ENCODE results near the gene PTPRD. TPM values are rescaled to one million over a fixed set of nuclear protein-coding genes. Genes with fewer than 3 reads are reported as not detected.

Gene PTPRD
- total RNA-seq, 1 donor from 2014 or later, result 30.8 TPM

DNA sequence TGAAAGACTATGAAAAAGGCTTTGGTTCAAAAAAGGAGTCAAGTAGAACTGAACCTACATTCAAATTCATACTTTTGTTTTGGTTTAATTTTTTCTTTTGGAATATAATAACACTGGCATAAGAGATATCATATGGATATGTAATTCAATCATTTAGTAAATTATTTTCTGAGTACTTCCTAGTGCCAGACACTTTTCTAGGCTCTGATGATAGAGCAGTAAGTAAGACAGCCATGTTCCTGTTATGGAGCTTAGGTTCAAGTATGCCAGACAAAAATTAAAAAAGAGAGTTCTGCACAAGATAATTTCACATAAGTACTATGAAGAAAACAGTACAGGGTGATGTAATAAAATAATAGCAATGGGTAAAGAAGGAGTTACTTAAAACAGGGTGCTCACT lies 1074.0 kb downstream of the PTPRD start:
- Histone ChIP-seq H3K4me1 (no peaks in the 10 kb centered on the region), H3K27ac (no peak overlapping the region), H3K27me3 (no peaks in the 10 kb centered on the region), H3K4me3 (no peak overlapping the region), H3K36me3 (no peaks in the 10 kb centered on the region), H3K9me3 (no peaks in the 10 kb centered on the region)
- no peak for DNase-seq
- intact Hi-C loops (cut with DNase I), result no loop called here
- TF ChIP-seq, protein P1, sequence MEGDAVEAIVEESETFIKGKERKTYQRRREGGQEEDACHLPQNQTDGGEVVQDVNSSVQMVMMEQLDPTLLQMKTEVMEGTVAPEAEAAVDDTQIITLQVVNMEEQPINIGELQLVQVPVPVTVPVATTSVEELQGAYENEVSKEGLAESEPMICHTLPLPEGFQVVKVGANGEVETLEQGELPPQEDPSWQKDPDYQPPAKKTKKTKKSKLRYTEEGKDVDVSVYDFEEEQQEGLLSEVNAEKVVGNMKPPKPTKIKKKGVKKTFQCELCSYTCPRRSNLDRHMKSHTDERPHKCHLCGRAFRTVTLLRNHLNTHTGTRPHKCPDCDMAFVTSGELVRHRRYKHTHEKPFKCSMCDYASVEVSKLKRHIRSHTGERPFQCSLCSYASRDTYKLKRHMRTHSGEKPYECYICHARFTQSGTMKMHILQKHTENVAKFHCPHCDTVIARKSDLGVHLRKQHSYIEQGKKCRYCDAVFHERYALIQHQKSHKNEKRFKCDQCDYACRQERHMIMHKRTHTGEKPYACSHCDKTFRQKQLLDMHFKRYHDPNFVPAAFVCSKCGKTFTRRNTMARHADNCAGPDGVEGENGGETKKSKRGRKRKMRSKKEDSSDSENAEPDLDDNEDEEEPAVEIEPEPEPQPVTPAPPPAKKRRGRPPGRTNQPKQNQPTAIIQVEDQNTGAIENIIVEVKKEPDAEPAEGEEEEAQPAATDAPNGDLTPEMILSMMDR (IDR thresholded peaks at IDR 0.05), result no peak
- no peak for ATAC-seq

DNA sequence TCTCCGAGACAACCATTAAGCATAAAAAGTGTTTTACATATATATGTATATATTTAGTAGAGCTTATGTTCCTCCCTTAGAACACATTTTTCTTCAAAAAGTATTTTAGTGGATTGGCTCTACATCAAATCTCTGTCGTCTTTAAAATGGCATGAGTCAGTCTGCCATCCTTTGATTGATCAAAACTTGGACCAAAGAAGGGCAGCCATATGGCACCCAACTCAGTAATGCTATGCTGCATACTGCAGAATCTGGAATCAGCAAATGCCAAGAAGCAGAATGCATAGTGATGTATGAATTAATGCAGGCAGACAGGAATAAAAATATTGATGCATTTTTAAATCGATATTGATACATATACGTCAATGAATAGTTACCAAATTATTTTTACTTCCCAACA lies 1074.4 kb downstream of the PTPRD start:
- H3K27ac ChIP-seq, result no peak overlapping the region
- H3K27me3 ChIP-seq, result no peaks in the 10 kb centered on the region
- H3K4me1 ChIP-seq, result no peaks in the 10 kb centered on the region
- ATAC-seq, result no peak
- intact Hi-C loops (cut with DNase I), result no loop called here
- H3K9me3 ChIP-seq, result no peaks in the 10 kb centered on the region
- no peak overlapping the region for H3K4me3 ChIP-seq
- TF ChIP-seq, protein P1 (IDR thresholded peaks at IDR 0.05), result no peak
- H3K36me3 ChIP-seq, result no peaks in the 10 kb centered on the region
- DNase-seq, result no peak

DNA sequence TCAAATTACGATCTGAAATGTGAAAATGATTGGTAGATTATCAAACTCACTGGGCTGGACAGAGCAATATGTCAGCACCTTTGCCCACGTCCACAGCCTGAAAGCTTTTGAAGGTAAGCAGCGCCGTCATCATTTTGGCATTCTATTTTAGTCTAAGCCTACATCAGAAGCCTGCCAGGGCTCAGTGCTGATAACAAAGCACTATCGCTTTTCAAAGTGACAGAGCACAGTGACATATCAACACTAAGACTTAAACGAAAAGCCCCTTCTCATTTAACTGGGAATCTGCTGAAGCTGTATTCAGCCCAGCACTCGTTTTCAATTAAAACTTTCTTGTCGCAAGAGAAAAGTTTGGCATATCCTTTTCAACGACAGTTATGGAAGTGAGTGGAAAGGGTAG lies 1076.3 kb downstream of the PTPRD start:
- Histone ChIP-seq H3K4me3 (no peak overlapping the region), H3K27me3 (no peaks in the 10 kb centered on the region), H3K9me3 (no peaks in the 10 kb centered on the region), H3K27ac (no peak overlapping the region), H3K4me1 (no peaks in the 10 kb centered on the region), H3K36me3 (no peaks in the 10 kb centered on the region)
- intact Hi-C loops (cut with DNase I), result no loop called here
- ATAC-seq (no peak), DNase-seq (no peak)
- TF ChIP-seq, protein P1 (IDR thresholded peaks at IDR 0.05), result no peak

DNA sequence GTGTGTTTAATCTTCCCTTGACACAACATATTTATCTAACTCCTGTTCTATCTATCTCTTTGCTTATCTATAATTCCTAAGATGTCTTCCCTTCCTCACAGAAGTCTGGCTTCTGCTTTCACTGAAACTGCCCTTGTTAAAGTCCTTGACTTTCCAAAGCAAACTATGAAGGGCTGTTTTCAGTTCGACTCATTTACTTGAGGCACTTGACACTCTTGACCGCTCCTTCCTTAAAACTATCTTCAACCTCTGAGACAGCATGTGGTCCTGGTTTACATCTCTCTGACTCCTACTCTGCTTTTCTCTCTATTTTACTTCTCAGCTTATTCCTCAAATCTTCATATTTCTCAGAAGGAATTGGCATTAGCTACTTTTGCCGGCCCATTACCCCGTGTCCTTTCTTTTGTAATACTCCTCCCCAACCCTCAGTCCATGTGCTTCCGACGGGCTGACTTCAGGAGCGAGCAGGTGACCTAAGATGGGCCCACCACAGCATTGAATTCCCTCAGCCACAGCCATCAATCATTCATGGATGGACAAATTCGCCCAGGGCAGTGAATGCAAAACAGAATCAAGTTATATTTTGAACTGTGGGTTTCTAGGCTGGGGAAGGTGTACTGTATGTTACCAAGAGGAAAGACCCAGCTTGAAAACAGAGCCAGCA lies 1089.2 kb downstream of the PTPRD start:
- no peaks in the 10 kb centered on the region for H3K36me3 ChIP-seq
- no peaks in the 10 kb centered on the region for H3K27me3 ChIP-seq
- no peaks in the 10 kb centered on the region for H3K4me1 ChIP-seq
- H3K27ac ChIP-seq, result no peak overlapping the region
- DNase-seq, result no peak
- TF ChIP-seq, protein P1 (IDR thresholded peaks at IDR 0.05), result no peak
- ATAC-seq, result no peak
- no peaks in the 10 kb centered on the region for H3K9me3 ChIP-seq
- H3K4me3 ChIP-seq, result no peak overlapping the region
- intact Hi-C loops (cut with DNase I), result no loop called here

DNA sequence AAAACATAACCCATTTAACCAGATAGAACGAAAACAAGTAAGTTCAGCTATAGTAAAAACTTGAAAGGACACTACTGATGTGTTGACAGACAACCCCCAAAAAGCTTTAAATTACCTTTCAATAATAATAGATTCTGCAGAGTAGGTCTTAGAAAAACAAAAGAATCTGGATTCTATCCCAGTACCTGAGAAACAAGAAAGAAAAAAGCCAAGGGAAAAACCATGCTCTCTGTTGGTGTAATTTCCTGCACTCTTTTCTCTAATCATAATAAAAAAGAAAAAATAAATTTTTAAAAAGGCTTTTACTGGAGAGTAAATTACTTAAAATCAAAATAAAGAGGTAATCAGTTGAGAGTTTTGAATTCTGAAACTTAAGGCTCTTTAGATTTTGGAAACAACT lies 1090.4 kb downstream of the PTPRD start:
- no peak overlapping the region for H3K4me3 ChIP-seq
- H3K36me3 ChIP-seq, result no peaks in the 10 kb centered on the region
- H3K27me3 ChIP-seq, result no peaks in the 10 kb centered on the region
- H3K9me3 ChIP-seq, result no peaks in the 10 kb centered on the region
- intact Hi-C loops (cut with DNase I), result no loop called here
- ATAC-seq (no peak), DNase-seq (no peak)
- H3K27ac ChIP-seq, result no peak overlapping the region
- no peaks in the 10 kb centered on the region for H3K4me1 ChIP-seq
- TF ChIP-seq, protein P1 (IDR thresholded peaks at IDR 0.05), result no peak
